NOMO-1 treated with dmso at 0.1 percent for 144 hours (cell line): ENCODE results near the gene CUL4A.
"Not testable (repeated sequence)": the region's sequence is repeated elsewhere in the genome, so short reads cannot be mapped to it uniquely, and the experiment has no call there.

Experiments
- DNase-seq: peaks from one replicate; lab custom pipeline; 2025; ENCODE audit not compliant: unreplicated experiment; lab: John Stamatoyannopoulos, UW

Gene CUL4A

DNA sequence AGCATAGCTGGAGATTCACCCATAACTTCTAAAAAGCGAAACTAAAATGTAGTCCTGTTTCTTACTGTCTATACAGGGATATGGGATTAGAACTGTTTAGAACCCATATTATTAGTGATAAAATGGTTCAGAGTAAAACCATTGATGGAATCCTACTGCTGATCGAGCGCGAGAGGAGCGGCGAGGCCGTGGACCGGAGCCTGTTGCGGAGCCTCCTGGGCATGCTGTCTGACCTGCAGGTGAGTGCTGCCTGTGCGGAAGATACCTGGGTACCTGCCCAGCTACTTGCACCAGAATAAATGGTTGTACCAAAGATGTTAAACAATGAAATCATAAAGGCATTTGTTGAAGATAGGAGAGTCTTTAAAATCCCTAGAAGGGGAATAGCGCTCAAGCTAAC lies 23.7 kb downstream of the CUL4A start:
- no peak for DNase-seq

- no peak for DNase-seq
Observed at GRCh38 chr13:113238536-113238935, 29.1 kb downstream of the CUL4A start.

GRCh38 chr13:113239357-113239756 lies 29.9 kb downstream of the CUL4A start:
- DNase-seq, result no peak

DNA sequence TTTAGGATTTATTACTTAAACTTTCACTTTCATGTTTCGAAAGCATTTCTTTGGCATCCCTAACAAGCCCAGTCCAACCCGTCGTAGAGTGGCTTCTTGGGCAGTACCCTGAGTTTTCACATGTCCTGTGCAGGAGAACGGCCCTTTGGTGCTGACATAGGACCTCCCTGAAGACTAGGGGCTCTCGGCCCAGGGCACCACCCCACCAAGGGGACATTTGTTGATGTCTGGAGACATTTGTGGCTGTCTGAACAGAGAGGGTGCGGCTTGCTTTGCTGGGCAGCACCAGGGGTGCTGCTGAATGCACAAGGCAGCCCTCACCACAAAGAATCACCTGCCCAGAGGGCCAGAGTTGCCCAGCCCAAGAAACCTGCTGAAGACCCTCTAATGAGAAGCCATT lies 30.6 kb downstream of the CUL4A start:
- no peak for DNase-seq

- not testable (repeated sequence) for DNase-seq
Observed at GRCh38 chr13:113241623-113242022, 32.2 kb downstream of the CUL4A start.

DNA sequence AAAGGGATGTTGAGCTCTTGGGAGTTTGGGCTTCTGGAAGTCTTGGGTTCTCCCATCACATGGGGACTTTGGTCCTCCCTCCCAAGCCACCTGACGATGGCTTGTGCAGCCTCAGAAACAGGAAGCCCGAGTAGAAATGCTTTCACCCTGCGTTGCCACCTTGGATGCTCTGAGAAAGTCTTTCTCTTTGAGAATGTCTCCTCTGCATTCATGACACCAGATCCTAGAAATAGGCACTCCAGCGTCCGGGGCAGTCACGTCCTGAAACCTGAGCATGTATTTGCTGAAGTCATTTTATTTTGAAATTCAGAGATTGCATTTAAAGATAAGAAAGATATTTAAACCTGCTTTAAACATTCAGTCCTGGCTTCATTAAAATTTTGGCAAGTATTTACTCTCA lies 34.4 kb downstream of the CUL4A start:
- no peak for DNase-seq

DNA sequence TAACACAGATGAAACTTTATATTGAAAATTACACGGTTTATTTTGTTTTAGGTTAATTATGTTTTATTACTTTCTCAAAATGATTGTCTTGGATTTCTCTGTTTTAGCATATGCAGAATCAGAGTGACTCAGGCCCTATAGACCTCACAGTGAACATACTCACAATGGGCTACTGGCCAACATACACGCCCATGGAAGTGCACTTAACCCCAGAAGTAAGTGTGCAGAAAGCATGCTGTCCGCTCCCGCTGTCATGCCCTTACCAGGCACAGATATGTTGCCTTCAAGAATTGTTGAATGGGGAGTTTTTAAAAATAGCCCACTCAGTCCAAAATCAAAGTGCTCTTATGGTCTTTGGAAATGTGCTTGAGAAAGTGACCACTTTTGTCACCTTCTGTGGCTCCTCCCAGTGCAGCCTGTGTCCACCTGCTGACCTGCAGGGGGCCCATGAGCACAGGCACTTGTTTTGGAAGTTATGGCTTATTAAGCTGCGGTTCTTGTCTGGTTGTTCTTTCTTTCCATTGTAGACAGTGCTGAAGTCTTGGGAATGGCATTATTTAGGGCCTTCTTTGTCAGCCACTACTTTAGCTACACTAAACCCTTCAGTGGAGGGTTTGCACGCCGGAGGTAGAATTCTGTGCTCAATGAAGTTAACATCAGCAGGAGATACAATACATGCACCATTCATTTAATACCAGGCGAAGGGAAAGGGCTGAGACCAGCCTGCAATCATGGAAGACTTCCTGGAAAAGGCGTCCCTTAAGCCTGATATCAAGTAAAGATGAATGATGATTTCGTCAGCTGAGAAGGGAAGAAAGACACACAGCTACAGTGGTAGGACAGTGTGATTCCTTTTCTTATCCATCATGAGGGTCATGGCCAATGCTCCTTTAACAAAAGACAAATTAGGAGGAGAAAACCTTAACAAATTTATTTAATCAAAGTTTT lies 36.7 kb downstream of the CUL4A start:
- no peak for DNase-seq

- DNase-seq, result no peak
Observed at GRCh38 chr13:113252516-113253095, 43.2 kb downstream of the CUL4A start.

- not testable (repeated sequence) for DNase-seq
Observed at GRCh38 chr13:113257908-113258307, 48.5 kb downstream of the CUL4A start.

GRCh38 chr13:113258321-113259054 lies 49.1 kb downstream of the CUL4A start:
- DNase-seq, result no peak

DNA sequence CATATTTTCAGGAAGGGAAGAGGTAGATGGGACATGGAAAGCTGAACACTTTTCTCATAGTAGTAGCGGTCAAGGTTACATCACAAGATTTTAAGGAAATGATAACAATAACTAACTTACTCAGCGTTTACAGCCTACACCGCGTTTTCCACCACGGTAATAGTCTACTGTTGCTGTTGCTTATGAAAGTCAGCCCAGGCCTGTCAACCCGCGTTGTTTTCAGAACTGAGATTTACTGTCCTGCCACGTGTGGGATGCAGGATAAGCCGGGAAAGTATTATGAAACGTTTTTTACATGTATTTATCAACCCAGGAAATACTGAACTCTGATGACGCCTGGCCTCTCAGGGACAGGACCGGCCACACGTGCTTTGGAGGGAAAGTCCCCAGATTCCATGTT lies 51.6 kb downstream of the CUL4A start:
- DNase-seq, result no peak

DNA sequence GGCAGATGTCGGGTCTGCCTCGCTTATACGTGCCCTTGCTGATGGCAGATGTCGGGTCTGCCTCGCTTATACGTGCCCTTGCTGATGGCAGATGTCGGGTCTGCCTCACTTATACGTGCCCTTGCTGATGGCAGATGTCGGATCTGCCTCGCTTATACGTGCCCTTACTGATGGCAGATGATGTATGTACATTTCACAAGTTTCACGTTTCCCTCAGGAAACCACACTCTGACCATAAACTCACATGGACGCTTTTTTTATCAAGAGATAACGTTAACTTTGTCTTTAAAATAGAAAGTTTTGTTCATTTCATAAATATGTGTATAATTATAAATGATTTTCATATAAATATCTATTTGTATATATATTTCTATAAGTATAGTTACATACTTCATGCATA lies 53.6 kb downstream of the CUL4A start:
- DNase-seq, result not testable (repeated sequence)

- no peak for DNase-seq
Observed at GRCh38 chr13:113267642-113268405, 58.4 kb downstream of the CUL4A start.

- DNase-seq, result no peak
Observed at GRCh38 chr13:113272031-113272430, 62.6 kb downstream of the CUL4A start.

- no peak for DNase-seq
Observed at GRCh38 chr13:113272701-113273181, 63.3 kb downstream of the CUL4A start.

DNA sequence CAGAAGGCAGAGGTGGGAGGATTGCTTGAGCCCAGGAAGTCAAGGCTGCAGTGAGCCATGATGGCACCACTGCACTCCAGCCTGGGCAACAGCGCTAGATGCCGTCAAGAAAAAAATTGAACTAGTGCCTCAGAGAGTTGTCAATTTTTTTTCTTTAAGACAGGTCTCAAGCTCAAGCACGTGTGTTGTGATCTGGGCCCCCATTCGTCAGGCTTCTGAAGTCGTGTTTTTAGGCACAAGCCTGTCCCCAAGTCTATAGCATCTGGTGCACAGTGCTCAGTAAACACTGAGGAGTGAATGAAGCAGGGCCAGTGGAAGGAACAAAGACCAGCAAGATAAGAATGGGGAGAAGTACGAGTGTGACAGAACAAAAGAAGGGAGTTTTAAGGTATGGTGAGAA lies 63.9 kb downstream of the CUL4A start:
- DNase-seq, result no peak

- no peak for DNase-seq
Observed at GRCh38 chr13:113273851-113274590, 64.6 kb downstream of the CUL4A start.

DNA sequence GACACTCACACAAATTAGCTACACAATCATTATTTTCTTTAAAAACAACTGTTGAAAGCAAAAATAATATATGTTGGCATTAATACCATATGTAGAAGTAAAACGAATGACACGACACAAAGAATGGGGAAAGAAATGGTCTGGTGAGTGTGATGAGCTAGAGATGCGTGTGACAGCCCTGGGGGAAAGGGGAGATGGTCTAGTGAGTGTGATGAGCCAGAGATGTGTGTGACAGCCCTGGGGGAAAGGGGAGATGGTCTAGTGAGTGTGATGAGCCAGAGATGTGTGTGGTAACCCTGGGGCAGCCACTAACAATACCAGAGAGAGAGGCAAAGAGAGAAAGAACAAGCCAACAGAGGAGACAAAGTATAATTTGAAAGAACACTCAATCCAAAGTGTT lies 65.3 kb downstream of the CUL4A start:
- DNase-seq, result no peak

GRCh38 chr13:113275387-113275786 lies 66.0 kb downstream of the CUL4A start:
- no peak for DNase-seq

- no peak for DNase-seq
Observed at GRCh38 chr13:113280126-113280525, 70.7 kb downstream of the CUL4A start.
